Effector memory CD4-positive, alpha-beta T cell (primary cell): ENCODE data around the gene RASGRP3.

ENCODE experiments used
- DNase-seq, 3 donors: peaks; one replicate each; pipeline ENCODE4 v3.0.0-alpha.2; 2020
- H3K27ac ChIP-seq: 2 replicates; pipeline ENCODE4 v1.7.0; 2013; ENCODE audit warnings: mild to moderate bottlenecking, low read length, moderate library complexity; ENCODE audit not compliant: insufficient read depth, poor library complexity, severe bottlenecking
- H3K27me3 ChIP-seq: replicated peaks from 2 replicates; pipeline ENCODE4 v1.7.0; 2013; ENCODE audit warnings: mild to moderate bottlenecking, low read length; ENCODE audit not compliant: insufficient read depth, control insufficient read depth, poor library complexity, severe bottlenecking
- H3K36me3 ChIP-seq: 2 replicates; pipeline ENCODE4 v1.7.0; 2013; ENCODE audit warnings: mild to moderate bottlenecking, low read length, moderate library complexity; ENCODE audit not compliant: control insufficient read depth, insufficient read depth
- H3K4me1 ChIP-seq: 2 replicates; pipeline ENCODE4 v1.7.0; 2013; ENCODE audit warnings: low read length, mild to moderate bottlenecking; ENCODE audit not compliant: control insufficient read depth, insufficient read depth, poor library complexity, severe bottlenecking
- H3K4me3 ChIP-seq: 2 replicates; pipeline ENCODE4 v1.7.0; 2013; ENCODE audit warnings: low read length, low read depth, mild to moderate bottlenecking; ENCODE audit not compliant: insufficient read depth, poor library complexity, severe bottlenecking
- H3K9me3 ChIP-seq: 2 replicates; pipeline ENCODE4 v1.7.0; 2013; ENCODE audit warnings: mild to moderate bottlenecking, low read length, moderate library complexity; ENCODE audit not compliant: control insufficient read depth

RASGRP3 gene

GRCh38 chr2:33532146-33532545, 55.7 kb downstream of the RASGRP3 start:
- Histone ChIP-seq H3K27ac (no peak overlapping the region), H3K27me3 (no peaks in the 10 kb centered on the region), H3K9me3 (no peaks in the 10 kb centered on the region), H3K36me3 (no peaks in the 10 kb centered on the region), H3K4me3 (no peak overlapping the region), H3K4me1 (no peaks in the 10 kb centered on the region)
- DNase-seq: no peak

GRCh38 chr2:33532966-33533365, 56.5 kb downstream of the RASGRP3 start:
- Histone ChIP-seq H3K27ac (no peak overlapping the region), H3K36me3 (no peaks in the 10 kb centered on the region), H3K27me3 (no peaks in the 10 kb centered on the region), H3K4me1 (no peaks in the 10 kb centered on the region), H3K9me3 (no peaks in the 10 kb centered on the region), H3K4me3 (no peak overlapping the region)
- no peak for DNase-seq

- Histone ChIP-seq H3K4me1 (no peaks in the 10 kb centered on the region), H3K4me3 (no peak overlapping the region), H3K27me3 (no peaks in the 10 kb centered on the region), H3K36me3 (no peaks in the 10 kb centered on the region), H3K9me3 (no peaks in the 10 kb centered on the region), H3K27ac (no peak overlapping the region)
- no peak for DNase-seq
These were observed 59.0 kb downstream of the RASGRP3 start for GRCh38 chr2:33535421-33535820.

- H3K4me3 ChIP-seq: no peak overlapping the region
- DNase-seq: no peak
- no peaks in the 10 kb centered on the region for H3K9me3 ChIP-seq
- H3K27me3 ChIP-seq: no peaks in the 10 kb centered on the region
- no peak overlapping the region for H3K27ac ChIP-seq
- no peaks in the 10 kb centered on the region for H3K4me1 ChIP-seq
- no peaks in the 10 kb centered on the region for H3K36me3 ChIP-seq
These were observed 64.8 kb downstream of the RASGRP3 start for GRCh38 chr2:33541243-33541642.

- H3K36me3 ChIP-seq: no peaks in the 10 kb centered on the region
- H3K4me1 ChIP-seq: no peaks in the 10 kb centered on the region
- H3K9me3 ChIP-seq: no peaks in the 10 kb centered on the region
- H3K27ac ChIP-seq: no peak overlapping the region
- H3K4me3 ChIP-seq: no peak overlapping the region
- H3K27me3 ChIP-seq: no peaks in the 10 kb centered on the region
- DNase-seq: no peak
These were observed 73.8 kb downstream of the RASGRP3 start for GRCh38 chr2:33550206-33550605.

- Histone ChIP-seq H3K27ac (no peak overlapping the region), H3K9me3 (no peaks in the 10 kb centered on the region), H3K4me1 (no peaks in the 10 kb centered on the region), H3K27me3 (no peaks in the 10 kb centered on the region), H3K4me3 (no peak overlapping the region), H3K36me3 (no peaks in the 10 kb centered on the region)
- DNase-seq: no peak
These were observed 76.5 kb downstream of the RASGRP3 start for GRCh38 chr2:33552758-33553461.

- Histone ChIP-seq H3K27me3 (no peaks in the 10 kb centered on the region), H3K4me1 (no peaks in the 10 kb centered on the region), H3K9me3 (no peaks in the 10 kb centered on the region), H3K36me3 (no peaks in the 10 kb centered on the region), H3K4me3 (no peak overlapping the region), H3K27ac (no peak overlapping the region)
- DNase-seq: no peak
These were observed 79.2 kb downstream of the RASGRP3 start for GRCh38 chr2:33555681-33556080.

GRCh38 chr2:33559328-33559727, 82.9 kb downstream of the RASGRP3 start:
- Histone ChIP-seq H3K27ac (no peak overlapping the region), H3K27me3 (no peaks in the 10 kb centered on the region), H3K9me3 (no peaks in the 10 kb centered on the region), H3K4me3 (no peak overlapping the region), H3K4me1 (no peaks in the 10 kb centered on the region), H3K36me3 (peaks cover 3% of the 10 kb centered on the region)
- no peak for DNase-seq

- H3K27ac ChIP-seq: no peak overlapping the region
- no peaks in the 10 kb centered on the region for H3K9me3 ChIP-seq
- H3K36me3 ChIP-seq: peaks cover 3% of the 10 kb centered on the region
- no peaks in the 10 kb centered on the region for H3K27me3 ChIP-seq
- no peaks in the 10 kb centered on the region for H3K4me1 ChIP-seq
- no peak overlapping the region for H3K4me3 ChIP-seq
- DNase-seq: no peak
These were observed 83.6 kb downstream of the RASGRP3 start for GRCh38 chr2:33560017-33560416.

- Histone ChIP-seq H3K4me3 (no peak overlapping the region), H3K9me3 (no peaks in the 10 kb centered on the region), H3K27ac (no peak overlapping the region), H3K4me1 (no peaks in the 10 kb centered on the region), H3K27me3 (no peaks in the 10 kb centered on the region), H3K36me3 (peaks cover 3% of the 10 kb centered on the region)
- DNase-seq: no peak
These were observed 85.4 kb downstream of the RASGRP3 start for GRCh38 chr2:33561872-33562271.
